Astrocyte (in vitro differentiated cells and primary cell): ENCODE results near the gene VSTM2B.

Experiments
- EZH2 ChIP-seq: IDR thresholded peaks from 2 replicates; pipeline ENCODE4 v1.6.1; 2012; ENCODE audit warnings: mild to moderate bottlenecking, low read length, inconsistent platforms; ENCODE audit not compliant: insufficient read depth
- TF ChIP-seq, protein P1 (sequence below): IDR thresholded peaks from 2 replicates; pipeline ENCODE4 v1.5.1; 2011; ENCODE audit warnings: low read depth, mild to moderate bottlenecking, inconsistent platforms, low read length, moderate library complexity; ENCODE audit not compliant: insufficient read depth

DNA sequence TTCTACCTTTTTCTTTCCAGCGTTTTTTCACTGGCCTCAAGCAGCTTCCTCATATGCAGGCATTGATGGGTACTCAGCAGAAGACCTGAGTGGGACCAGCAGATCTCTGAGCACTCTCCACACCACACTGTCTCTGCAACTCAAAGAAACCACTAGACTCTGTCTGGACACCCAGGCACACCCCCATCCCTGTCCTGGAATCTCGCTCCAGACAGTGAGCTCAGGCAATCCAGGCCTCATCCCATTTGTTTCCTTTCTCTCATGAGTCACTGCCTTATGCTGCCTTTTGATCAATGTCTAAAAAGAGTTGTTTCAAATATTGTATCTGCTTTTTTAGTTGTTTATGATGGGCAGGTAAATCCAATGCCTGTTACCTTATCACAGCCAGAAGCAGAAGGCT lies 60.6 kb downstream of the VSTM2B start:
- TF ChIP-seq, protein P1, sequence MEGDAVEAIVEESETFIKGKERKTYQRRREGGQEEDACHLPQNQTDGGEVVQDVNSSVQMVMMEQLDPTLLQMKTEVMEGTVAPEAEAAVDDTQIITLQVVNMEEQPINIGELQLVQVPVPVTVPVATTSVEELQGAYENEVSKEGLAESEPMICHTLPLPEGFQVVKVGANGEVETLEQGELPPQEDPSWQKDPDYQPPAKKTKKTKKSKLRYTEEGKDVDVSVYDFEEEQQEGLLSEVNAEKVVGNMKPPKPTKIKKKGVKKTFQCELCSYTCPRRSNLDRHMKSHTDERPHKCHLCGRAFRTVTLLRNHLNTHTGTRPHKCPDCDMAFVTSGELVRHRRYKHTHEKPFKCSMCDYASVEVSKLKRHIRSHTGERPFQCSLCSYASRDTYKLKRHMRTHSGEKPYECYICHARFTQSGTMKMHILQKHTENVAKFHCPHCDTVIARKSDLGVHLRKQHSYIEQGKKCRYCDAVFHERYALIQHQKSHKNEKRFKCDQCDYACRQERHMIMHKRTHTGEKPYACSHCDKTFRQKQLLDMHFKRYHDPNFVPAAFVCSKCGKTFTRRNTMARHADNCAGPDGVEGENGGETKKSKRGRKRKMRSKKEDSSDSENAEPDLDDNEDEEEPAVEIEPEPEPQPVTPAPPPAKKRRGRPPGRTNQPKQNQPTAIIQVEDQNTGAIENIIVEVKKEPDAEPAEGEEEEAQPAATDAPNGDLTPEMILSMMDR: no peak
- TF ChIP-seq EZH2: no peak
